Activated B cell treated with CpG ODN at 0.5 μM for 24 hours (primary cell): ENCODE results near the gene PPP1R8. TPM values are rescaled to one million over a fixed set of nuclear protein-coding genes. Genes with fewer than 3 reads are reported as not detected.
"Not testable (repeated sequence)": the region's sequence is repeated elsewhere in the genome, so short reads cannot be mapped to it uniquely, and the experiment has no call there.

Experiments used
- ATAC-seq: fragments of 200-7000 bp; cut with Tn5 transposase; one replicate; pipeline ENCODE4 v1.10.0; 2021; ENCODE audit warnings: low read depth, mild to moderate bottlenecking, moderate library complexity
- CTCF ChIA-PET: fragments of 350-600 bp; sonication (Branson Sonifier 250); formaldehyde crosslinking; loops from one replicate; lab custom pipeline; 2021; ENCODE audit warnings: antibody characterized with exemption; lab: Charles Lee
- POLR2A ChIA-PET: fragments of 350-600 bp; sonication (Branson Sonifier 250); formaldehyde crosslinking; loops from one replicate; lab custom pipeline; 2021; ENCODE audit warnings: antibody characterized with exemption; lab: Charles Lee
- DNase-seq: peaks from one replicate; pipeline ENCODE4 v3.0.0; 2022
- H3K27ac Mint-ChIP-seq: one replicate; pipeline ENCODE4 v1.8.0; 2020; ENCODE audit warnings: mixed read lengths
- H3K27me3 Mint-ChIP-seq: one replicate; pipeline ENCODE4 v1.8.0; 2021; ENCODE audit warnings: mixed read lengths
- H3K36me3 Mint-ChIP-seq: one replicate; pipeline ENCODE4 v1.8.0; 2021; ENCODE audit warnings: low read depth, mixed read lengths
- H3K4me1 Mint-ChIP-seq: one replicate; pipeline ENCODE4 v1.8.0; 2021; ENCODE audit warnings: mixed read lengths
- H3K4me3 Mint-ChIP-seq: one replicate; pipeline ENCODE4 v1.8.0; 2020; ENCODE audit warnings: mild to moderate bottlenecking, mixed read lengths
- H3K9me3 Mint-ChIP-seq: one replicate; pipeline ENCODE4 v1.8.0; 2020; ENCODE audit warnings: mixed read lengths
- intact Hi-C: fragments of 100-400 bp; cut with micrococcal nuclease; formaldehyde crosslinking; loops from one replicate; pipeline ENCODE4 v1.15.1; 2024
- total RNA-seq: library from RNA; stranded (reverse); gene quantifications from 2 replicates; pipeline ENCODE4 v1.2.3, GENCODE V29; 2022
- TF ChIP-seq, protein P1 (sequence below): fragments of 200-600 bp; IDR thresholded peaks from one replicate; pipeline ENCODE4 v1.8.0; 2022; ENCODE audit warnings: antibody characterized with exemption, mild to moderate bottlenecking

The PPP1R8 gene
- total RNA-seq, 1 donor from 2014 or later: 48.3 TPM

DNA sequence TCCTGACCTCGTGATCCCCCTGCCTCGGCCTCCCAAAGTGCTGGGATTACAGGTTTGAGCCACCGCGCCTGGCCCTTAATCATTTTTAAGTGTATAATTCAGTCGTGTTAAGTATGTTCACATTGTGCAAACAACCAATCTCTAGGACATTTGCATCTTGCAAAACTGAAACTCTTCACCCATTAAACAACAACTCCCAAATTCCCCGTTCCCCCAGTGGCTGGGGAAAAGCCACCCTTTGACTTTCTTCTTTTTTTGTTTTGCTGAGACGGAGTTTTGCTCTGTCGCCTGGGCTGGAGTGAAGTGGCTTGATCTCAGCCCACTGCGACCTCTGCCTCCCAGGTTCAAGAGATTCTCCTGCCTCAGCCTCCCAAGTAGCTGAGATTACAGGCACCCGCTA is 35.2 kb downstream of the PPP1R8 start:
- no peak for DNase-seq
- CTCF ChIA-PET: no interaction called here
- POLR2A ChIA-PET: interaction anchor here (0.7 to 2.2 kb wide), 4 partner anchors 8 to 98 kb away, joined by 6 to 13 read pairs (median 10); no protein-coding TSS in a partner anchor
- intact Hi-C loops: no loop called here
- H3K36me3 Mint-ChIP-seq: no peaks in the 10 kb centered on the region
- peak overlapping the region; percentile 30 for H3K27ac Mint-ChIP-seq
- H3K27me3 Mint-ChIP-seq: no peaks in the 10 kb centered on the region
- H3K9me3 Mint-ChIP-seq: no peaks in the 10 kb centered on the region
- peaks cover 71% of the 10 kb centered on the region for H3K4me1 Mint-ChIP-seq
- ATAC-seq: no peak
- H3K4me3 Mint-ChIP-seq: peak overlapping the region; percentile 24
- TF ChIP-seq, protein P1, sequence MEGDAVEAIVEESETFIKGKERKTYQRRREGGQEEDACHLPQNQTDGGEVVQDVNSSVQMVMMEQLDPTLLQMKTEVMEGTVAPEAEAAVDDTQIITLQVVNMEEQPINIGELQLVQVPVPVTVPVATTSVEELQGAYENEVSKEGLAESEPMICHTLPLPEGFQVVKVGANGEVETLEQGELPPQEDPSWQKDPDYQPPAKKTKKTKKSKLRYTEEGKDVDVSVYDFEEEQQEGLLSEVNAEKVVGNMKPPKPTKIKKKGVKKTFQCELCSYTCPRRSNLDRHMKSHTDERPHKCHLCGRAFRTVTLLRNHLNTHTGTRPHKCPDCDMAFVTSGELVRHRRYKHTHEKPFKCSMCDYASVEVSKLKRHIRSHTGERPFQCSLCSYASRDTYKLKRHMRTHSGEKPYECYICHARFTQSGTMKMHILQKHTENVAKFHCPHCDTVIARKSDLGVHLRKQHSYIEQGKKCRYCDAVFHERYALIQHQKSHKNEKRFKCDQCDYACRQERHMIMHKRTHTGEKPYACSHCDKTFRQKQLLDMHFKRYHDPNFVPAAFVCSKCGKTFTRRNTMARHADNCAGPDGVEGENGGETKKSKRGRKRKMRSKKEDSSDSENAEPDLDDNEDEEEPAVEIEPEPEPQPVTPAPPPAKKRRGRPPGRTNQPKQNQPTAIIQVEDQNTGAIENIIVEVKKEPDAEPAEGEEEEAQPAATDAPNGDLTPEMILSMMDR: no peak

DNA sequence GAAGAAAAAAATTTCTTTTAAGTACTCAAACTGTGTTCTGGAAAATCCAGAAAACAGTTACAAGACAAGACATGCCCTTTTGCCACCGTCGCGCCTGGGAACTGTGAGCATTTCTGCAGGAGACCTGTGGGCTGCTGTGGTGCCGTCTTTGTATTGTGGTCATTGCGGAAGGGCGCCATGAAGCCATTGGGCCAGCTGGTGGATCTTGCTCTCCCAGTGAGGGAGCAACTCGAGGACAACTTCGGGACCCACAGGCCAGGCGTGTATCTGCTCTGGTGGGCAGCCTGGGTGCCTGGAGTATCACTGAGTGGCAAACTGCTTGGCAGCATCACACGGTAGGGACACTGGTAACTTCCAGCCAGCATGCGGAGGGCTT is 38.0 kb downstream of the PPP1R8 start:
- ATAC-seq: no peak
- Mint-ChIP-seq H3K36me3 (peaks cover 5% of the 10 kb centered on the region), H3K27ac (peak overlapping the region; percentile 81), H3K27me3 (no peaks in the 10 kb centered on the region), H3K9me3 (no peaks in the 10 kb centered on the region), H3K4me3 (no peak overlapping the region), H3K4me1 (peaks cover 63% of the 10 kb centered on the region)
- TF ChIP-seq, protein P1: no peak
- CTCF ChIA-PET: no interaction called here
- POLR2A ChIA-PET: interaction anchor here (1.0 to 2.2 kb wide), 2 partner anchors 19 to 780 kb away, joined by 3 to 6 read pairs; partner anchors contain the start of gene RNU11
- intact Hi-C loops: no loop called here
- no peak for DNase-seq

DNA sequence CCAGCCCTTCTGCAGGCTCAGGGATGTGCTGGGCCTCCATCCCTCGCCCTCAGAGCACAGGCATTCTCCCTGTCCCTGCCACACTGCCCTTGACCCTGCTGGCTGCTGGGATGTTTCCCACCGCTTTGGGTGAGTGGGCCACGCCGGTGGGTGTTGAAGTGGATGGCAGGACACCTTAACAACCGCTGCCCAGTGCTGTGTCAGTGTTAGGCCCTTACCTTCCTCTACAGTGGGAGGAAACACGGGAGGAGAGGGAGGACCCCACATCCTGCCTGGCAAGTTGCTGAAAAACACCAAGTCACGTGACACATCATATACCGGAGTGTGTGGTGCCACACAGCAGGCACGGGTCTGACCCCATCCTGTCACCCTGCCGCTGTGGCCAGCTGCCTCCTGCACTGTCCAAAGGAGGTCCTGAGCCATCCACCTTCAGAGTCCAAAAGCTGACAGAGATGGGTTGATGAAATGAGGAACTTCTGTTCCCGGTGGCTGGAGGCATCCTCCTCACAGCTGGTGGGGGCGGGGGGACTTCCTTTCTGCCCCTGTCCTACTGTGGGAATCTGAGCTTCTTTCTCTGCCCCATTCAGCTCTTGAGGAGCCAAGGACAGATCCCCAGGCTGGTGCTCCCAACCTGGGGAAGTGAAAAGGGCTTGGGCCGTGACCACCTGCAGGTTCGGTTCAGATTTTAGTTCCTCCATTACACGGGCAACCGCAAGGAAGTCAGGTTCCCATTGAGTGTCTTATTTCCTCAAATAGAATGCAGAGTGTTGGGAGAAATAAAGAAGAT is 38.5 kb downstream of the PPP1R8 start:
- no peaks in the 10 kb centered on the region for H3K27me3 Mint-ChIP-seq
- intact Hi-C loops: no loop called here
- H3K4me1 Mint-ChIP-seq: peaks cover 62% of the 10 kb centered on the region
- peak; percentile 16 for ATAC-seq
- DNase-seq: no peak
- CTCF ChIA-PET: interaction anchor here (0.9 kb wide), 1 partner anchor 340 kb away, joined by 4 read pairs; no protein-coding TSS in a partner anchor
- peaks cover 5% of the 10 kb centered on the region for H3K36me3 Mint-ChIP-seq
- peak overlapping the region; percentile 62 for H3K4me3 Mint-ChIP-seq
- peak overlapping the region; percentile 81 for H3K27ac Mint-ChIP-seq
- POLR2A ChIA-PET: interaction anchor here (1.0 to 2.2 kb wide), 4 partner anchors 17 to 779 kb away, joined by 3 to 7 read pairs (median 5); partner anchors contain the start of gene RNU11
- TF ChIP-seq, protein P1: no peak
- no peaks in the 10 kb centered on the region for H3K9me3 Mint-ChIP-seq

DNA sequence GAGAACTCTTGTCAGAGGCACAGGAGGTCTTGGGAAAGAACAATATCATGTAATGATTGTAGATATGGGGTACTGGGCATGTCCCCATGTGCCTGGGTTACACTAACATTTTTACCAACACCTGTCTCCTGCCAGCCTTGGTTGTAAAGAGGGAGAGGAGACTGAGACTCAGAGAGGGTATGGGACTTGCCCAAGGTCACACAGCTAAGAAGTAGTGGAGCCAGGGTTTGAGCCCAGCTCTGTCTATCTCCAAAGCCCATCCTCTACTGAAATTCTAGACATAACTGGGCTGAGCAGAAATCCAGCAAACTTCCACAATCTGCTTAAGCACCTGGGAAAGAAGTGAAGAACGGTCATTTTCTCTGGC is 39.1 kb downstream of the PPP1R8 start:
- TF ChIP-seq, protein P1: no peak
- Mint-ChIP-seq H3K27ac (peak overlapping the region; percentile 81), H3K4me3 (peak overlapping the region; percentile 62), H3K9me3 (no peaks in the 10 kb centered on the region), H3K36me3 (peaks cover 5% of the 10 kb centered on the region), H3K27me3 (no peaks in the 10 kb centered on the region), H3K4me1 (peaks cover 62% of the 10 kb centered on the region)
- DNase-seq (no peak), ATAC-seq (no peak)
- ChIA-PET POLR2A (interaction anchor here (0.7 to 2.2 kb wide), 5 partner anchors 16 to 779 kb away, joined by 3 to 7 read pairs (median 6); partner anchors contain the start of gene RNU11), CTCF (interaction anchor here (0.9 kb wide), 1 partner anchor 339 kb away, joined by 4 read pairs; no protein-coding TSS in a partner anchor)
- intact Hi-C loops: no loop called here

DNA sequence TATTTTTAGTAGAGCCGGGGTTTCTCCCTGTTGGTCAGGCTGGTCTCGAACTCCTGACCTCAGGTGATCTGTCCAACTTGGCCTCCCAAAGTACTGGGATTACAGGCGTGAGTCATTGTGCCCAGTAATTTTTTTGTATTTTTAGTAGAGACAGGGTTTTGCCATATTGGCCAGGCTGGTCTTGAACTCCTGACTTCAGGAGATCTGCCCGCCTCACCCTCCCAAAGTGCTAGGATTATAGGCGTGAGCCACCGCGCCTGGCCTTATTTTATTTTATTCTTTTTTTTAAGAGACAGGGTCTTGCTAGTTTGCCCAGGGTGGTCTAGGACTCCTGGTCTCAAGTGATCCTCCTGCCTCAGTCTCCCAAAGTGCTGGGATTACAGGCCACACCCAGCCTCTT is 40.5 kb downstream of the PPP1R8 start:
- intact Hi-C loops, DNase-seq, H3K27ac Mint-ChIP-seq, ATAC-seq, H3K9me3 Mint-ChIP-seq, H3K36me3 Mint-ChIP-seq, CTCF ChIA-PET, H3K27me3 Mint-ChIP-seq, POLR2A ChIA-PET, H3K4me3 Mint-ChIP-seq: not testable (repeated sequence)
- H3K4me1 Mint-ChIP-seq: peaks cover 58% of the 10 kb centered on the region
